Kidney (tissue), 14 donors: Measurements from ENCODE around the gene LSAMP. TPM values are rescaled to one million over a fixed set of nuclear protein-coding genes. Genes with fewer than 3 reads are reported as not detected.

Experiments
- DNase-seq, 5 donors: peaks; one replicate each; pipeline ENCODE4 v3.0.0-alpha.2; 2013 to 2020
- FAIRE-seq: peaks from 2 replicates; lab custom pipeline; 2012; peaks lifted over from hg19 to GRCh38; lab: Jason Lieb, UNC
- H3K27ac ChIP-seq, 2 donors: one replicate each; pipeline ENCODE4 v1.7.0; 2013; ENCODE audit warnings: low read depth in 2 of 2, low read length in 2 of 2, inconsistent platforms in 1 of 2
- H3K27me3 ChIP-seq: one replicate; pipeline ENCODE4 v1.7.1; 2013; ENCODE audit warnings: low read length, inconsistent platforms; ENCODE audit not compliant: control insufficient read depth, insufficient read depth
- H3K36me3 ChIP-seq, 3 donors: one replicate each; pipeline versions ENCODE4 v1.7.0 to v1.7.1; 2013; ENCODE audit warnings: low read length in 3 of 3, control low read depth in 1 of 3, inconsistent platforms in 1 of 3; ENCODE audit not compliant: insufficient read depth in 3 of 3, control insufficient read depth in 2 of 3
- H3K4me1 ChIP-seq, 3 donors: one replicate each; pipeline versions ENCODE4 v1.7.0 to v1.7.1; 2013; ENCODE audit warnings: low read length in 3 of 3, inconsistent platforms in 1 of 3, low read depth in 1 of 3; ENCODE audit not compliant: control insufficient read depth in 2 of 3, insufficient read depth in 2 of 3
- H3K4me3 ChIP-seq, 3 donors: one replicate each; pipeline versions ENCODE4 v1.7.0 to v1.8.1; 2013; ENCODE audit warnings: low read length in 3 of 3, control low read depth in 1 of 3, inconsistent platforms in 1 of 3
- H3K9ac ChIP-seq, 3 donors: one replicate each; pipeline versions ENCODE4 v1.7.0 to v1.7.1; 2013; ENCODE audit warnings: low read length in 3 of 3, control low read depth in 1 of 3, inconsistent platforms in 1 of 3
- H3K9me3 ChIP-seq, 3 donors: one replicate each; pipeline versions ENCODE4 v1.7.0 to v1.7.1; 2013; ENCODE audit warnings: low read length in 3 of 3, control low read depth in 1 of 3, inconsistent platforms in 1 of 3; ENCODE audit not compliant: control insufficient read depth in 2 of 3, insufficient read depth in 1 of 3
- intact Hi-C: fragments of 100-400 bp; cut with DNase I; formaldehyde crosslinking; loops from one replicate; pipeline ENCODE4 v1.11.1; 2022
- polyA plus RNA-seq: library from polyadenylated mRNA; stranded (reverse); fragments of 350-450 nt; fragmentation: Illumina TruSeq; extraction: RNeasy Lipid Tissue Mini Kit (QIAGEN cat#74804); gene quantifications from one replicate; pipeline ENCODE4 v1.2.3, GENCODE V29; 2014; ENCODE audit warnings: low read depth, low replicate concordance; ENCODE audit not compliant: insufficient read depth
- total RNA-seq: library from RNA; stranded (reverse); fragmentation: NEBNext Ultra II Directional; extraction: Animal tissue kit (Norgen Biotek cat#: 25700); gene quantifications from one replicate; pipeline ENCODE4 v1.2.1, GENCODE V29; 2021
- TF ChIP-seq, protein P1 (sequence below): IDR thresholded peaks from 3 replicates; pipeline ENCODE4 v1.5.1; 2012; ENCODE audit warnings: mild to moderate bottlenecking, moderate library complexity, borderline replicate concordance; ENCODE audit not compliant: insufficient read depth; ENCODE audit errors: extremely low read depth
- donor health status: control.
- donor health status: control.
- donor health status: control.
- donor health status: control.
- donor health status: control.
- donor health status: DM: yes; HTN: yes; CAD: no.
- donor health status: Normal renal cell carcinoma (clear cell type).

LSAMP gene
- total and polyA plus RNA-seq, 2 donors from 2014 or later = 1.4 to 3.5 TPM

DNA sequence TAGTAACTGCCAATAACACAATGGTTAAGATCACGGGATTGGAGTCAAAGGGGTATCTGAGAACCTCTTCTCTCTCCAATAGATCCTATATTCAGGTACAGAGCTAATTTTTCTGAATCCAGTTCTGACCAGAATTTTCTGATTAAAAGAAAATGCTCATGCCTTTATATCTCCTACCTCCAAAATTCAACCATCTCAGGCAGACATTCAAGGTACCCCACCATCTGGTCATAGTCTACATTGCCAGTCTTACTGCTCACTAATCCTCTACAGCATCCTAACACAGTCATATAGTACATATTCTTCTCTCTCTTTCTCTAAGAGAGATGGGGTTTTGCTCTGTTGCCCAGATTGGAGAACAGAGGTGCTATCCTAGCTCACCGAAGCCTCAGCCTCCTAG is 59.1 kb downstream of the LSAMP start:
- Histone ChIP-seq H3K4me1 (no peaks in the 10 kb centered on the region), H3K36me3 (no peaks in the 10 kb centered on the region), H3K4me3 (no peak overlapping the region), H3K9ac (no peak overlapping the region), H3K27me3 (no peaks in the 10 kb centered on the region), H3K9me3 (no peaks in the 10 kb centered on the region), H3K27ac (no peak overlapping the region)
- FAIRE-seq (no peak), DNase-seq (no peak)
- TF ChIP-seq, protein P1, sequence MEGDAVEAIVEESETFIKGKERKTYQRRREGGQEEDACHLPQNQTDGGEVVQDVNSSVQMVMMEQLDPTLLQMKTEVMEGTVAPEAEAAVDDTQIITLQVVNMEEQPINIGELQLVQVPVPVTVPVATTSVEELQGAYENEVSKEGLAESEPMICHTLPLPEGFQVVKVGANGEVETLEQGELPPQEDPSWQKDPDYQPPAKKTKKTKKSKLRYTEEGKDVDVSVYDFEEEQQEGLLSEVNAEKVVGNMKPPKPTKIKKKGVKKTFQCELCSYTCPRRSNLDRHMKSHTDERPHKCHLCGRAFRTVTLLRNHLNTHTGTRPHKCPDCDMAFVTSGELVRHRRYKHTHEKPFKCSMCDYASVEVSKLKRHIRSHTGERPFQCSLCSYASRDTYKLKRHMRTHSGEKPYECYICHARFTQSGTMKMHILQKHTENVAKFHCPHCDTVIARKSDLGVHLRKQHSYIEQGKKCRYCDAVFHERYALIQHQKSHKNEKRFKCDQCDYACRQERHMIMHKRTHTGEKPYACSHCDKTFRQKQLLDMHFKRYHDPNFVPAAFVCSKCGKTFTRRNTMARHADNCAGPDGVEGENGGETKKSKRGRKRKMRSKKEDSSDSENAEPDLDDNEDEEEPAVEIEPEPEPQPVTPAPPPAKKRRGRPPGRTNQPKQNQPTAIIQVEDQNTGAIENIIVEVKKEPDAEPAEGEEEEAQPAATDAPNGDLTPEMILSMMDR = no peak
- intact Hi-C loops = no loop called here

DNA sequence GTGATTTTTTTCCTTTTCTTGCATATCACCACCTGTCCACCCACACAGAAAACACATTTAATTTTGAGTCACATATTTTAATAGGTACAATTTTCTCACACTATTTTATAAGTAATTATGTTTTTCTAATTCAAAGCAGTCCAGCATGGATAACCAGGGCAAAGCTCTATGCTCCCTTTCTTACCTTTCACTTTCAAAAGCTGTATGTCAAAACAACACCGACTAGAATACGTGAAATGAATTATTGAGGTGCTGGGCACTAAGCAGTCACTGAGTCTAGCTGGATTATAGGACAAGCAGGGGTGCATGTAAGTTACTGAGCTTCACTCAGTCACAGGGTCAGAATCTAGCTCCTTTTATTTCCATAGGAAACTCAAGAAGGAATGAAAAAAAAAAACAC is 60.6 kb downstream of the LSAMP start:
- TF ChIP-seq, protein P1 = no peak
- intact Hi-C loops = no loop called here
- no peaks in the 10 kb centered on the region for H3K9me3 ChIP-seq
- FAIRE-seq (no peak), DNase-seq (no peak)
- no peaks in the 10 kb centered on the region for H3K4me1 ChIP-seq
- no peak overlapping the region for H3K9ac ChIP-seq
- H3K4me3 ChIP-seq = no peak overlapping the region
- H3K27ac ChIP-seq = no peak overlapping the region
- no peaks in the 10 kb centered on the region for H3K36me3 ChIP-seq
- H3K27me3 ChIP-seq = no peaks in the 10 kb centered on the region

- TF ChIP-seq, protein P1 = no peak
- Histone ChIP-seq H3K27ac (no peak overlapping the region), H3K4me3 (no peak overlapping the region), H3K9me3 (no peaks in the 10 kb centered on the region), H3K36me3 (no peaks in the 10 kb centered on the region), H3K27me3 (no peaks in the 10 kb centered on the region), H3K9ac (no peak overlapping the region), H3K4me1 (no peaks in the 10 kb centered on the region)
- DNase-seq = no peak
- no peak for FAIRE-seq
- intact Hi-C loops = no loop called here
These were observed 67.2 kb downstream of the LSAMP start for GRCh38 chr3:116378077-116378476.

DNA sequence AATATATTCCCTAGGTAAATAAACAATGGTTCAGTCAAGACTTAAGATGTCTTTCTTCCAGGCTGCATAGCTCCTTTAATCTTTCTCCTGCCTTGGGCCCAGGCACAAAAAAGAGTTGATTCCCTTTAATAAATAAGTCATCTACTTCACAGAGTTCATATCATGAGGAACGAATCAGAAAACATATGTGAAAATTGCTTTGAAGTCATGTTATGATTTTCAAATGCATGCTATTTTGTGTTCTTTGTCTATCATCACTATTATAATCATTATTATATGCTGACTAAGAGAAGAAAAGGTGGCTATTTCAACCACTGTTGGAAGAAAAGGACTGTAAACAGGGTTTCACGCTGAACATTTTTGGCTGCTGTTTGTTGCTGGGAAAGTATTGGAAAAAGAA is 70.4 kb downstream of the LSAMP start:
- no peaks in the 10 kb centered on the region for H3K27me3 ChIP-seq
- H3K4me3 ChIP-seq = no peak overlapping the region
- H3K27ac ChIP-seq = no peak overlapping the region
- no peak overlapping the region for H3K9ac ChIP-seq
- DNase-seq (no peak), FAIRE-seq (no peak)
- TF ChIP-seq, protein P1 = no peak
- no peaks in the 10 kb centered on the region for H3K9me3 ChIP-seq
- no peaks in the 10 kb centered on the region for H3K4me1 ChIP-seq
- no peaks in the 10 kb centered on the region for H3K36me3 ChIP-seq
- intact Hi-C loops = no loop called here
